NT2/D1 (cell line): Measurements from ENCODE around the gene KLC1.

Experiments
- DNase-seq: peaks from one replicate; pipeline ENCODE4 v3.0.0-alpha.2; 2011; ENCODE audit warnings: low read depth, low spot score
- H3K27me3 ChIP-seq: 2 replicates; pipeline ENCODE4 v1.6.0; 2011; ENCODE audit warnings: mild to moderate bottlenecking; ENCODE audit not compliant: insufficient read length, insufficient read depth
- H3K36me3 ChIP-seq: 2 replicates; pipeline ENCODE4 v1.6.1; 2011; ENCODE audit warnings: mild to moderate bottlenecking, low read length, mixed read lengths; ENCODE audit not compliant: insufficient read depth, insufficient read length
- H3K4me1 ChIP-seq: 2 replicates; pipeline ENCODE4 v1.5.1; 2011; ENCODE audit not compliant: insufficient read depth, insufficient read length
- H3K4me3 ChIP-seq: 2 replicates; pipeline ENCODE4 v1.5.1; 2011; ENCODE audit warnings: low read depth; ENCODE audit not compliant: insufficient read length
- H3K9ac ChIP-seq: 2 replicates; pipeline ENCODE4 v1.6.0; 2011; ENCODE audit warnings: low read depth; ENCODE audit not compliant: insufficient read length
- H3K9me3 ChIP-seq: 2 replicates; pipeline ENCODE4 v1.5.1; 2011; ENCODE audit warnings: mild to moderate bottlenecking, low read length; ENCODE audit not compliant: insufficient read depth
- SUZ12 ChIP-seq: IDR thresholded peaks from 2 replicates; pipeline ENCODE4 v1.6.1; 2011; ENCODE audit not compliant: insufficient read length, insufficient read depth; ENCODE audit errors: extremely low read depth
- YY1 ChIP-seq: IDR thresholded peaks from 2 replicates; pipeline ENCODE4 v1.6.1; 2011; ENCODE audit not compliant: insufficient read length, insufficient read depth
- ZNF274 ChIP-seq: IDR thresholded peaks from 2 replicates; pipeline ENCODE4 v1.6.1; 2011; ENCODE audit warnings: mild to moderate bottlenecking, low read depth, low read length

The KLC1 gene

DNA sequence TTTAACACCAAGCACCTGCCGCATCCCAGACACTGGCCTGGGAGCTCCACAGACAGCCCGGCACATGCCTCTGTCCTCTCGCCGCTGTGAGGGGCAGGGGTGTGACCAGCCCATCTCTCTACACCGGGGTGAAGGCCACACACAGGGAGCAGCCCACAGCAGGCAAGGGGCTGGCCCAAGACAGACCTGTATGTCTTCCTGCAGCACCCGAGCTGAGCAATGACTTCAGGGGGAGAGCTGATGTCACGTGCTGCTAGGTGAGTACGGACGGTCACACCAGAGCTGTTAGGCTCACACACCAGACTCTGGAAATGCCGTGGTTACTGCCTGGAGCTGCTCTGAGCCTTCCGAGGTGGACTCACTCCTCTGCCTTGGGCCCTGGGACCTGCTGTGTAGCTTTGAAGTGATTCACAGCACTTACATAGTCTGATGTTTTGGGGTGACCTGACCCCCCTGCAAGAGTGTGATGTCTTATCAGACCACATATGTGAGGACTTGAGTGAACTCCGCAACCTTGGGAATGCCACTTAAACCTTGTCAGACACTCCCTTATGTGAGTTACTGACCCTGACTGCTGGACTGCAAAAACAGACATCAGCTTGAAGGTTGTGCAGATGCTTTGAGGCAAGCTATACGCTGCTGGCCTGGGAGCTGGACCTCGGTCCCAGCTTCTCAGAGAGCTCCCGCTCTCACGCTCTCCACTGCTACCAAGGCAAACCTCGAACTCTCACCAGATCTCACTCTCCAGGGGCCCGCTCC, 84.5 kb downstream of the KLC1 start:
- peaks cover 60% of the 10 kb centered on the region for H3K36me3 ChIP-seq
- no peaks in the 10 kb centered on the region for H3K9me3 ChIP-seq
- H3K27me3 ChIP-seq = no peaks in the 10 kb centered on the region
- peaks cover 14% of the 10 kb centered on the region for H3K4me1 ChIP-seq
- TF ChIP-seq YY1 (no peak), SUZ12 (no peak), ZNF274 (no peak)
- peak overlapping the region; percentile 67 for H3K9ac ChIP-seq
- peak overlapping the region; percentile 4 for H3K4me3 ChIP-seq
- DNase-seq = no peak

DNA sequence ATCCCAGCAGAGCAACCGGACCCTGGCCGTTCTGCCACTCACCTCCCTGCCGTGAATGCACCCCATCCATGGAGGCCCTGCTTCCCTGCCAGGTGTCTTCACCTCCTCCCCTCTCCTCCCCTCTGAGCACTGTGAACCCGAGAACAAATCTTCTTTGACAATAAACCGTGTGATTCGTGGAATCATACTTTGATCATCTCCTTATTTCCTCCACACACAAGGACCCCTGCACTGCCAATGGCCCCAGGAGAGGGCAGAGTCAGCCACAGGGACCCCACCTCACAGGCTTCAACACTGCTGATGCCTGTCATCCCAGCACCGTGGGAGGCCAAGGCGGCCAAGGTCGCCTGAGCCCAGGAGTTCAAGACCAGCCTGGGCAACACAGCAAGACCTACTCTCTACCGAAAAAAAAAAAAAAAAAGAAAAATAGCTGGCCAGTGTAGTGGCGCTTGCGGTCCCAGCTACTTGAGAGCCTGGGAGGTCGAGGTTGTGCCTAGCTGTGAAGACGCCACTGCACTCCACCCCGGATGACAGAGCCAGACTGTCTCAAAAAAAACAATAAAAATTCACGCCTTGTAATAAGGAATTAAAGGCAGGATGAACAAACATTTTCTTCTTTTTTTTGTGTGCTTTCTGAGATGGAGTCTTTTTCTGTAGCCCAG, 85.2 kb downstream of the KLC1 start:
- Histone ChIP-seq H3K27me3 (no peaks in the 10 kb centered on the region), H3K9ac (peak overlapping the region; percentile 67), H3K36me3 (peaks cover 55% of the 10 kb centered on the region), H3K9me3 (no peaks in the 10 kb centered on the region), H3K4me1 (peaks cover 14% of the 10 kb centered on the region), H3K4me3 (peak overlapping the region; percentile 76)
- DNase-seq = no peak
- no peak for TF ChIP-seq ZNF274
- TF ChIP-seq YY1 = no peak
- TF ChIP-seq SUZ12 = no peak

DNA sequence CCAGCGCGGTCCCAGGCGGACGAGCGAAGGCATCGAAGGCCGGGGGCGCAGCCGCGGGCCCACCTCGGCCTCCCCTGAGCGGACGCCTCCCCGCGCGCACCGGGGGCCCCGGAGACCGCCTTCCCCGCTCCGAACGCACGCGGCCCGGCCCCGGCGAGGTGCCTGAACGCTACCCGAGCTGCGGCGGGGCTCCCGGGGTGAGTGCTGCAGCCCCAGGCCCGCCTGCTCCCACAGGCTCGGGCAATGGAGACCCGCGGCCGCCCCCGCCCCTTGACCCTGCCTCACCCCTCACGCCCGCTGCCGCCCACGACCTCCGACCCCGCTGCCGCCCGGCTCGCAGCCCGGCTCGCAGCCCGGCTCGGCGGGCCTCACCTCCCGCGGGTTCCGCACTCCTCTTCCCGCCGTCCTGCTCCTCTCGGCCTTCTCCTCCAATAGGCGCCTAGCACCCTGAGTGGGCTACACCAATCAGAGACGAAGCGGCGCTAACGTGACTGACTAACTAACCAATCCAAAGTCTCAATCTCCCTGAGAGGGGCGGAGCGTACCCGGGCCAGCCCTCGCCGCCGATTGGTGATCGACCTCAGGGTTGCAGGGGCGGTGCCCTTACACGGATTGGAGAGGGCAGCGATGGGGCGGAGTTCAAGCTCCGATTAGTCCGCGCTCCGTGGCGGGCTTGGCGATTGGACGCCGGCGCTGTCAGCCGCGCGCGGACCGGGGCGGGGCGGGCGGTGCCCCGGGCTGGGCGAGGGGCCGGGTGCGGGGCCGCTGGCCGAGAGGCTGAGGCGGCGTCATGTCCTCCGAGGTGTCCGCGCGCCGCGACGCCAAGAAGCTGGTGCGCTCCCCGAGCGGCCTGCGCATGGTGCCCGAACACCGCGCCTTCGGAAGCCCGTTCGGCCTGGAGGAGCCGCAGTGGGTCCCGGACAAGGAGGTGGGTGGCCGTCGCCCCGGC, 86.3 kb downstream of the KLC1 start, which contains the start of the genes XRCC3 and ZFYVE21:
Gene XRCC3 (minus strand): TSS at position 400 of the 949 bp plus-strand sequence. CDS start 4,364 bp downstream, outside the sequence.
Gene ZFYVE21 (plus strand): TSS at position 759 of the 949 bp plus-strand sequence. CDS start 32 bp downstream, at position 791.
- no peaks in the 10 kb centered on the region for H3K27me3 ChIP-seq
- H3K36me3 ChIP-seq = peaks cover 45% of the 10 kb centered on the region
- H3K9ac ChIP-seq = peak within 1 kb of the TSS; percentile 93
- no peaks in the 10 kb centered on the region for H3K9me3 ChIP-seq
- peaks cover 14% of the 10 kb centered on the region for H3K4me1 ChIP-seq
- DNase-seq = peak; percentile 95
- H3K4me3 ChIP-seq = peak within 1 kb of the TSS; percentile 76
- TF ChIP-seq ZNF274 = no peak

DNA sequence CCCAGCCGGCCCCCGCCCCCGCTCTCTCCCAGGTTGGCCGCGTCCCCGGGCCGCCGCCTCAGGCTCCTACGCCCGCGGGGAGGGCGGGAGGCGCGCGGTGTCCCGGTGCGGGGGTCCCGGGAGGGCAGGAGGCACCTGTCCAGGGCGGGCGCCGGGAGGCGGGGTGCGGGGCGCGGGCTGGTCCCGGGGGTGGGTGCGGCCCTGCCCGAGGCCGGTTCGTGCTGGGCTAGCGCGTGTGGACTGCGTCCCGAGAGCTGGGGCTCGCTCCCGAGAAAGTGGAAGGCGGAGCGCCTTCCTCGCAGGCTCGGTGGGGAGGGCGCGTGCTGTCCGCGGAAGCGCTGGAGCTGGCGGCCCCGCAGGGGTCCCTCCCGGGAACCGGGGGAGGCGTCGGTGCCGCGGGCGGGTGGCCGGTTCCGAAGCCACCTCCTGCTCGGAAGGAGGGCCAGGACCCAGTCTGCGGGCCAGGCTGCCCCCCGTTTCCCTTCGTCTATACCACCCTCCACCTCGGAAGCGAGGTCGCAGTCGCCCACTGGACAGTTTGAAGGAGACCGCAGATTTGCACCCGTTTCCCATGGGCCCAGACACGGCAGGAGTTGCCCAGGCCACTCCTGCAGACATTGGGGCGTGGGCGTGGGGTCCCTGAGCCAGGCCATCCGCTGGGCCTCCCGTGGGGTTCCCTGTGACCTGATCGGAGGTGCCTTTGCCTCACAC, 87.2 kb downstream of the KLC1 start:
- Histone ChIP-seq H3K9ac (peak overlapping the region; percentile 93), H3K4me1 (peaks cover 11% of the 10 kb centered on the region), H3K36me3 (peaks cover 40% of the 10 kb centered on the region), H3K9me3 (no peaks in the 10 kb centered on the region), H3K27me3 (no peaks in the 10 kb centered on the region), H3K4me3 (peak overlapping the region; percentile 66)
- TF ChIP-seq YY1 = no peak
- no peak for TF ChIP-seq SUZ12
- TF ChIP-seq ZNF274 = no peak
- no peak for DNase-seq

DNA sequence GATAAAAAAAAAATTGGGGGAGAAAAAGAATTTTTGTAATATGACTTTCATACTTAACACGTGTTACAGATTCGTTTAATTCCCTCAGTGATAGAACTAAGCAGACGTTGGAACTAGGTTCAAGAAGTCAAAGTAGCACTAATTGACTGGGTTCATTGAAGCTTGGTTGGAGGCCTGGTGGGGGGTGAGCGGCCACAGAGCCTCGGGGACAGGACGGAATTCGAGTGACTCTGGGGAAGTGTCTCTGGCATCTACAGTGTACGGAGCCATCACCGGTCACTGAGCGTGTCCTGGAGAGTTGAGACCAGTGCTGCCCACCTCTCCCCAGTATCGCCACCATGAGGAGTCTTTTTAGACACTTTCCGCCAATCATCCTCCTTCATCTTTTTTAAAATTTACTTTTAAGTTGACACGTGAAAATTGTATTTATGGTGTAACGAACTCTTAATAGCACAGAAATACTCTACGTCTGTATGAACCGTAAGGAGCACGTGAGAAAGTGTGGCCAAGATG, 87.9 kb downstream of the KLC1 start:
- no peak for DNase-seq
- peak overlapping the region; percentile 93 for H3K9ac ChIP-seq
- peaks cover 11% of the 10 kb centered on the region for H3K4me1 ChIP-seq
- TF ChIP-seq YY1 = no peak
- TF ChIP-seq SUZ12 = no peak
- peaks cover 36% of the 10 kb centered on the region for H3K36me3 ChIP-seq
- H3K9me3 ChIP-seq = no peaks in the 10 kb centered on the region
- H3K4me3 ChIP-seq = peak overlapping the region; percentile 66
- H3K27me3 ChIP-seq = no peaks in the 10 kb centered on the region

DNA sequence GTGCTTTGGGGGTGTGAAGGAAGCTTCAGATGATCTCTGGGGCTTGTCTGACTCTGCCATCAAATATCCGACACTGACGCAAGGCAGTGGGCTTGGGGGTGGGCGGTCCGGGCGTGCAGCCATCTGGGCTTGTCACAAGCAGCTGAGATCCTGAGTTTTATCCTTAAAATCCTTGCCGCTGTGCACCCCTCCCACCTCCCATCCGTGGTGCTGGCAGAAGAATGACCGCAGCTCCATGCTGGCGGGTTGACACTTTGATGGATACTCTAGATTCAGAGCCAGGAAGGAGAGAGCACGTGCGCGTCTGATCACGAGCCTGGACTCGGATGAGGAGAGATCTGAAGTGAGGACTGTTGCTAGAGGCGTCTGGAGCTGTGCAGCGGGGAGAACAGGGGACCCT, 89.6 kb downstream of the KLC1 start:
- no peak for DNase-seq
- Histone ChIP-seq H3K9ac (no peak overlapping the region), H3K4me3 (no peak overlapping the region), H3K27me3 (no peaks in the 10 kb centered on the region), H3K36me3 (peaks cover 19% of the 10 kb centered on the region), H3K4me1 (peaks cover 4% of the 10 kb centered on the region), H3K9me3 (no peaks in the 10 kb centered on the region)
- TF ChIP-seq ZNF274 (no peak), YY1 (no peak), SUZ12 (no peak)
